Measurements from ENCODE around the gene ING5.

The ING5 gene

GRCh38 chr2:241767464-241768250, 65.8 kb downstream of the ING5 start:
- Histone ChIP-seq H3K27me3 (ENCODE audit: insufficient read depth, low read length) (no peaks in the 10 kb centered on the region), H2AFZ (ENCODE audit: low read depth, low read length) (no peak overlapping the region), H3K4me3 (ENCODE audit: low read length) (no peak overlapping the region), H3K9me3 (ENCODE audit: low read length) (no peaks in the 10 kb centered on the region), H3K4me1 (ENCODE audit: insufficient read depth, low read length) (peaks cover 16% of the 10 kb centered on the region), H3K36me3 (ENCODE audit: insufficient read depth, low read length) (no peaks in the 10 kb centered on the region)

DNA sequence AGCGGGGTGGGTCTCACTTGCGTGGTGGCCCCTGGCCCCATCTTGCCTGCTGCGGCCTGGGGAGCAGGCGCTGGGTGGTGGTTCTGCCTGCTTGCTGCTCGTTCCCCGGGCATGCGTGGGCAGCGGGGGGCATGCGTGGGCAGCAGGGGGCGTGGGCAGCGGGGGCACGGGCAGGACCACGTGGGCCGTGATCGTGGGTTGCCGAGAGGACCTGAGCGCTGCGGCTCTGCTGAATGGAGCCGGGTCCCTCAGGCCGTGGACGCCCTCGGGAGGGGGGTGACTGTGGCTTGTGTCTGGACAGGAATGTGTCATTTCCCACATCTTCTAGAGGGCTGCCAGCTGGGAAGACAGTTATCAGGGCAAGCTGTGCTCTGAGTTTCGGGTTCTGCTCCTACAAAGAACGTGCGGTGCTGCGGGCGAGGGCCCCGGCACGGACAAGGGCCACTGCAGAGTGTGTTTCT, 66.4 kb downstream of the ING5 start:
- H3K36me3 ChIP-seq (ENCODE audit: insufficient read depth, low read length) = no peaks in the 10 kb centered on the region
- no peaks in the 10 kb centered on the region for H3K27me3 ChIP-seq (ENCODE audit: insufficient read depth, low read length)
- no peak overlapping the region for H2AFZ ChIP-seq (ENCODE audit: low read depth, low read length)
- no peak overlapping the region for H3K4me3 ChIP-seq (ENCODE audit: low read length)
- H3K4me1 ChIP-seq (ENCODE audit: insufficient read depth, low read length) = peaks cover 16% of the 10 kb centered on the region
- H3K9me3 ChIP-seq (ENCODE audit: low read length) = no peaks in the 10 kb centered on the region

DNA sequence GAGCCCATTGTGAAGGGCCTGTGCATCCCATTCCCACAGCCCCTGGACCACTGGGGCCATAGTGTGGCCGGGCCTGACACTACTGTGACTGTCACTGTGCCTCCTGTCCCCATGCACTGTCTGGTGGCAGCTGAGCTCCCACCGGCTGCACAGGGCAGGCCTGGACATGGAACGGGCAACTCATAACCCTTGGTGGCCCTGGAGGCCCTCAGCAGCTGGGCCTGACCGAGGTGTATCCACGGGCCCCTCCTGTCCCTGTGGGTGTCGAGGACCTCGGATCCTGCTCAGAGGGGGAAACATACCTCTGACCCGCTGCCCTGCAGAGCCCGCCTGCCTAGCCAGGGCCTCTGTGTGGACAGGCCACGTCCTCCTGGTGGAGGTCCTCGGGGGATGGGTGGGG, 67.0 kb downstream of the ING5 start:
- Histone ChIP-seq H3K4me3 (ENCODE audit: low read length) (no peak overlapping the region), H2AFZ (ENCODE audit: low read depth, low read length) (no peak overlapping the region), H3K4me1 (ENCODE audit: insufficient read depth, low read length) (peaks cover 16% of the 10 kb centered on the region), H3K9me3 (ENCODE audit: low read length) (no peaks in the 10 kb centered on the region), H3K27me3 (ENCODE audit: insufficient read depth, low read length) (no peaks in the 10 kb centered on the region), H3K36me3 (ENCODE audit: insufficient read depth, low read length) (no peaks in the 10 kb centered on the region)

GRCh38 chr2:241769819-241770184, 68.0 kb downstream of the ING5 start:
- Histone ChIP-seq H3K9me3 (ENCODE audit: low read length) (no peaks in the 10 kb centered on the region), H3K4me1 (ENCODE audit: insufficient read depth, low read length) (peaks cover 9% of the 10 kb centered on the region), H3K27me3 (ENCODE audit: insufficient read depth, low read length) (no peaks in the 10 kb centered on the region), H3K36me3 (ENCODE audit: insufficient read depth, low read length) (no peaks in the 10 kb centered on the region), H3K4me3 (ENCODE audit: low read length) (no peak overlapping the region), H2AFZ (ENCODE audit: low read depth, low read length) (no peak overlapping the region)

DNA sequence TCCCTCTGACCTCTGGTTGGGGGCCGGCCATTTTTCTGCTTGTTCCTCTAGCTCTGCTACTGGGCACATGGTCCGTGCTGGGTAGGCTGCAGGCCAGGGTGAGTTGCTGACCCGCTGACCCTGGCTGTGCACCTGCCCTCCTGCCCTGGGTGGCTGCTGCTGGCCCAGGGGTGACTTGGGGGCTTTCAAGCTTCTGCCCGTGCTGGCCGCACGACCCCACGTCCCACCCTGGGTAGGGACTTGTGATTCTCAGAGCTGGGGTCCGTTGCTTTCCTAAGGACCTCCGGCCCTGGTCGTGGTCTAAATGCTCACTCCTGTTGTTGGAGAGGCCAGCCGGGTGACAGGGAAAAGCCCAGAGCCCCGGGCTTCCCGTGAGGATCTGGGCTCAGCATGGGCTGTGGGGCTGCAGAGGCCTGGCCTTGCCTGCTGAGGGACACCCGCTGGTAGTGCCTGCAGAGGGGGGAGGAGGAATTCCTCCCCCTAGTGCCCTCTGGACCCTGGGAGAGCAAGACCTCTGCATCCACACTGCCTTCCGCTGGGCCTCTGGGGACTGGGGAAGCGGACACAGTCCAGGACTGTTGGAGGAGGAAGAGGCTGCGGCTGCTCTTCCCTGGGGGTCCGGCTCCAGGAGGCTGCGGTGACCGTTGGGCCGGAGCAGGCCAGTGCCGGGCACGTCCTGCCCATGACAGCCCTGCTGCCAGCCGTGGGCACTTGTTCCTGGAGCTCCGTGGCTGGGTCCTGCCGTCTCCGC, 68.5 kb downstream of the ING5 start:
- Histone ChIP-seq H3K4me1 (ENCODE audit: insufficient read depth, low read length) (peaks cover 8% of the 10 kb centered on the region), H2AFZ (ENCODE audit: low read depth, low read length) (no peak overlapping the region)

DNA sequence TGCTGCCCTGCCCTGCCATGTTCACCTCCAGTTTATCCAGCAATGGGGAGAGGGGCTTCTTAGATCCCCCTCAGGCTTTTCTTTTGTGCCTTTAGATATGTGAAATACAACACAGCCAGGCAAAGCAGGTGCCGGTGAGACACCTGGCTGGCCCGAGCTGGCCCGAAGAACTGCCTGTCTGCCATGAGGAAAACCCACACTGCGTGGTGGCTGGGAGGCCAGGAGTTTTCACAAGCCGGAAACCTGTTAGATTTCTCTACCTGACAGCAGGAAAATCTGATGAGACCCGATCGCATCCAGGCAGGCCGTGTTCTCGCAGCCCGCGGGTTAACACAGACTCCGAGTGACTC, 69.1 kb downstream of the ING5 start:
- Histone ChIP-seq H3K9me3 (ENCODE audit: low read length) (no peaks in the 10 kb centered on the region), H3K27me3 (ENCODE audit: insufficient read depth, low read length) (peaks cover 3% of the 10 kb centered on the region), H2AFZ (ENCODE audit: low read depth, low read length) (no peak overlapping the region), H3K36me3 (ENCODE audit: insufficient read depth, low read length) (no peaks in the 10 kb centered on the region), H3K4me1 (ENCODE audit: insufficient read depth, low read length) (peaks cover 8% of the 10 kb centered on the region), H3K4me3 (ENCODE audit: low read length) (no peak overlapping the region)

More for the DNA sequence above, 68.5 kb downstream of the ING5 start:
- Histone ChIP-seq H3K9me3 (ENCODE audit: low read length) (no peaks in the 10 kb centered on the region), H3K27me3 (ENCODE audit: insufficient read depth, low read length) (no peaks in the 10 kb centered on the region), H3K4me3 (ENCODE audit: low read length) (no peak overlapping the region), H3K36me3 (ENCODE audit: insufficient read depth, low read length) (no peaks in the 10 kb centered on the region)

- Histone ChIP-seq H3K36me3 (ENCODE audit: insufficient read depth, low read length) (no peaks in the 10 kb centered on the region), H3K4me1 (ENCODE audit: insufficient read depth, low read length) (peaks cover 8% of the 10 kb centered on the region), H2AFZ (ENCODE audit: low read depth, low read length) (no peak overlapping the region), H3K27me3 (ENCODE audit: insufficient read depth, low read length) (peaks cover 3% of the 10 kb centered on the region), H3K4me3 (ENCODE audit: low read length) (no peak overlapping the region), H3K9me3 (ENCODE audit: low read length) (no peaks in the 10 kb centered on the region)
Observed at GRCh38 chr2:241771286-241772062, 69.6 kb downstream of the ING5 start.

DNA sequence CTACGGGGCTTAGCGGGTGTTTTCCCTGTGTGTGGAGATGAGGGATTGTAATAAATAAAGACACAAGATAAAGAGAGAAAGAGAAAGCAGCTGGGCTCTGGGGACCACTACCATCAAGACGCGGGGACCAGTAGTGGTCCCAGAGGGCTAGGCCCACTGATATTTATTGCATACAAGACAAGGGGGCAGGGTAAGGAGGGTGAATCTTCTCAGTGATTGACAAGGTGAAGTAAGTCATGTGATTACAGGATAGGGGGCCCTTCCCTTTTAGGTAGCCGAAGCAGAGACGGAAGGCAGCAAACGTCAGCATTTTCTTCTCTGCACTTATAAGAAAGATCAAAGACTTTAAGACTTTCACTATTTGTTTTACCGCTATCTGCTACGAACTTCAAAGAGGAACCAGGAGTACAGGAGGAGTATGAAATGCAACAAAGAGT, 70.2 kb downstream of the ING5 start:
- H3K36me3 ChIP-seq (ENCODE audit: insufficient read depth, low read length) = no peaks in the 10 kb centered on the region
- H3K9me3 ChIP-seq (ENCODE audit: low read length) = no peaks in the 10 kb centered on the region
- no peak overlapping the region for H3K4me3 ChIP-seq (ENCODE audit: low read length)
- H3K4me1 ChIP-seq (ENCODE audit: insufficient read depth, low read length) = peaks cover 8% of the 10 kb centered on the region
- H2AFZ ChIP-seq (ENCODE audit: low read depth, low read length) = no peak overlapping the region
- H3K27me3 ChIP-seq (ENCODE audit: insufficient read depth, low read length) = peaks cover 3% of the 10 kb centered on the region

DNA sequence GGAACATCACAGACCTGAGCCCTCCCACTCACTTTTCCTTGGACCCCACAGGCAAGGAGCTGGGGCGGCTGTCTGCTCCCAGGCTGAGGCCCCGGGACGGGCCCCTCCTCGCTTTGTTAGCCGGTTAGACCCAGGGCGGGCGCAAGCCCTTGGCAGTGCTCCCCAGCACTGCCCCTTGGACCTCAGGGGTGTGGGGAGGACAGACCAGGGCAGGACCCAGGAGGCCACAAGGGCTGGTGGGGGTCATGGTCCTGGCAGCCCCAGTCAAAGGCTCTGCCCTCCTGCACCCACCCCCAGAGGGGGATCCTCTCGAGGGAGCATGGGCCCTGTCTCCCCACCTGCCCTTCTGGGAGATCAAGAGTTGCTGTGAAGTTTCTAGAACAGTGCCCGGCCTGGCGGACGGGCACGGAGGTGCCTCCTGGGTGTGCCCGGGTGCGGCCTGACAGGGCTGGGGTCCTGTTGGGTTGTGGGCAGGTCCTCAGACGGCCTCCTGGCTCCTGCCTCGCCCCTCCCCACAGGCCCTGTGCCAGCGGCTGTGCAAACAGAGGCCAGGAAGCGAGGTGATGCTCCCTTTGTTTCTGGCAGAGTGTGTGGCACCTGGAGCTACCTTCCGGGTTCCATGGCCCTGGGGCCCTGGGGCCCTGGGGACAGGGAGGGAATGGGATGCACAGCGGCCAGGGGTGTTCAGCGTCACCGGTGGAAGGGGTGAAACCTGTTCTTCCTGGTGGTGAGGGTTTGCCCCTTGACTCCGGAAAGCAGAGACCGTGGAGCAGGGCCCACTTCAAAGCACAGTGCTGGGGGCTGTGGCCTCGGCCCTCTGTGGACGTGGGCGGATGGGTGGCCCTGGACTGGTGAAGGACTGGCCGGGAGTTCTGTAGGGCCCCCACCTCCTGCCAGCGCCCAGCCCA, 71.9 kb downstream of the ING5 start:
- no peaks in the 10 kb centered on the region for H3K36me3 ChIP-seq (ENCODE audit: insufficient read depth, low read length)
- H3K4me1 ChIP-seq (ENCODE audit: insufficient read depth, low read length) = peaks cover 8% of the 10 kb centered on the region
- no peak overlapping the region for H2AFZ ChIP-seq (ENCODE audit: low read depth, low read length)
- H3K4me3 ChIP-seq (ENCODE audit: low read length) = no peak overlapping the region
- H3K9me3 ChIP-seq (ENCODE audit: low read length) = no peaks in the 10 kb centered on the region
- H3K27me3 ChIP-seq (ENCODE audit: insufficient read depth, low read length) = peaks cover 3% of the 10 kb centered on the region

DNA sequence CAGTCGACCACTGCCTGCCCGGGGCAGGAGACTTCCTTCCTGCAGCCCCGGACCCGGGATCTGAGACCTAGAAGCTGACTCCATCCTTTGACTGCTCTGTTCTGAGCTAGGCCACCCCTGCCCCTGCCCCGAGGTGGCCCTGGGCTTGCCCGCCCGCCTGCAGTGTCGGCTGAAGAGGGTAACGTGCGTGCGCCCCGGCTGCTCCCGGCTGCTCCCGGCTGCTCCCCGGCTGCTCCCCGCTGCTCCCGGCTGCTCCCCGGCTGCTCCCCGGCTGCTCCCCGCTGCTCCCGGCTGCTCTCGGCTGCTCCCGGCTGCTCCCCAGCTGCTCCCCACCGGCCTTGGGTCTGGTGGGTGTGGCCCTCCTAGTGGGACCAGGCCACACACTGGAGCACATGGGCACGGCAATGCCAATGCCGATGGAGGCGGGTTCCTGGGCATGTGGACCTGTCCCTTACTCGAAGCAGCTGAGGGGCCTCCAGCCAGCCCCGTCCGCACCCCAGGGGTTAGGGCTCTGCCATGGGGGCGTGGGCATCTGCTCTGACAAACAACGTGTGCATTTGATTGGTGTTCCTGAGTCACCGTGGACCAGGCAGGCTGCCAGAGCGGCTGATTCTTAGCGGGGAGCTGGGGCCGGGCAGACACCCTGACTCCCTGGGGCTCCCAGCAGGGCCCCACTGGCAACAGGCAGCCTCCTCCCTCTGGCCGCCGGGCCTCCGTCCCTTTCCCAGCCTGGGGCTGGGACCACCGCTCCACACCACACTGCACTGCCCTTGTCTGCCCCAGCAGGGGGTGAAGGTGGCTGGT, 72.8 kb downstream of the ING5 start:
- Histone ChIP-seq H3K4me1 (ENCODE audit: insufficient read depth, low read length) (peaks cover 8% of the 10 kb centered on the region), H3K9me3 (ENCODE audit: low read length) (no peaks in the 10 kb centered on the region), H3K4me3 (ENCODE audit: low read length) (no peak overlapping the region)

DNA sequence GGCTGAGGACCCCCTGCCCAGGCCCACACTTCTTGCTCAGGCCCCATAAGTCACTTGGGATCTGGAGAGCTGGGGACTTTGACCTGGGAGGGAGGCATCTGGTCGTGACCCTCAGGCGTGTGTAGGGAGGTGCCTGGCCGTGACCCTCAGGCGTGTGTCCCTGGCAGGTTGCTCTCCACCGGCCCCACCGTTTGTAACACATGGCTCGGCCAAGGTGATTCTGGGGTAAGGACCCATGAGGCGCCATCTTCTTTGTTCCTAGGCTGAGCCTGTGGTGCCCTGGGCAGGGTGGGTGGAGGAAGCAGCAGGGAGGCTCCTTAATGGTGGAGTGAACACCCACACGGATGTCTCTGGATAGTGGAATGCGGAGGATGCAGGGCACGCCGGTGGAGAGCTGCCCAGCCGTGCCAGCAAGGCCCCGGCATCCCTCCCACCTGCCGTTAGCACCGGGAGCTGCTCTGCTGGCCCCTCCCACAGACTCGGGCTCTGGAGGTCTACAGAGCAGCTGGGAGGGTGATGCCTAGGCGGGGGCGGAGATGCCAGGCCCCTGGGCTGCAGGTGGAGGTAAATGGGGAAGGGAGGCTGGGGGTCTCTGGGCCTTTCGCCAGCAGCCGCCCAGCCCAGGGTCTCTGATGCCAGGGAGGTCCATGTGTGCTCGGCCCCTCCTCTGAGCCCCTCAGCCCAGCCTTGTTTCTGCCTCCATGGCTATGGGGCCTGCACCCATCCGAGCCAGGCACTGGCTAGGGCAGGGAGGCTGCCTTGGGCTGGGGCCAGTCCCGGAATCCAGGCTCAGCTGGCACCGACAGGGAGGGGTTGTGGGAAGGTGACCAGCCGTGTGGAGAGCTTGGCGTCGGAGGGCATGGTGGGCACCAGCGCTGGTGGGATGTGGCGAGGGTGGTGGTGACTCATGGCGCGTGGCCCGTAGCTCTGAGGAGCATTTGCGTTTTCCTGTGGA, 73.7 kb downstream of the ING5 start:
- Histone ChIP-seq H2AFZ (ENCODE audit: low read depth, low read length) (no peak overlapping the region), H3K36me3 (ENCODE audit: insufficient read depth, low read length) (no peaks in the 10 kb centered on the region), H3K9me3 (ENCODE audit: low read length) (no peaks in the 10 kb centered on the region), H3K4me3 (ENCODE audit: low read length) (no peak overlapping the region), H3K27me3 (ENCODE audit: insufficient read depth, low read length) (peaks cover 3% of the 10 kb centered on the region), H3K4me1 (ENCODE audit: insufficient read depth, low read length) (peaks cover 8% of the 10 kb centered on the region)

More for the DNA sequence above, 72.8 kb downstream of the ING5 start:
- H3K27me3 ChIP-seq (ENCODE audit: insufficient read depth, low read length) = peaks cover 3% of the 10 kb centered on the region
- H2AFZ ChIP-seq (ENCODE audit: low read depth, low read length) = no peak overlapping the region
- H3K36me3 ChIP-seq (ENCODE audit: insufficient read depth, low read length) = no peaks in the 10 kb centered on the region

All from neuron (in vitro differentiated cells).